Ecto neural progenitor cell (in vitro differentiated cells): ENCODE measurements around the gene YY1.
"Not testable (repeated sequence)": the region's sequence is repeated elsewhere in the genome, so short reads cannot be mapped to it uniquely, and the experiment has no call there.

ENCODE experiments used
- DNase-seq: peaks from one replicate; pipeline ENCODE4 v3.0.0-alpha.2; 2018; ENCODE audit warnings: low spot score

The YY1 gene

DNA sequence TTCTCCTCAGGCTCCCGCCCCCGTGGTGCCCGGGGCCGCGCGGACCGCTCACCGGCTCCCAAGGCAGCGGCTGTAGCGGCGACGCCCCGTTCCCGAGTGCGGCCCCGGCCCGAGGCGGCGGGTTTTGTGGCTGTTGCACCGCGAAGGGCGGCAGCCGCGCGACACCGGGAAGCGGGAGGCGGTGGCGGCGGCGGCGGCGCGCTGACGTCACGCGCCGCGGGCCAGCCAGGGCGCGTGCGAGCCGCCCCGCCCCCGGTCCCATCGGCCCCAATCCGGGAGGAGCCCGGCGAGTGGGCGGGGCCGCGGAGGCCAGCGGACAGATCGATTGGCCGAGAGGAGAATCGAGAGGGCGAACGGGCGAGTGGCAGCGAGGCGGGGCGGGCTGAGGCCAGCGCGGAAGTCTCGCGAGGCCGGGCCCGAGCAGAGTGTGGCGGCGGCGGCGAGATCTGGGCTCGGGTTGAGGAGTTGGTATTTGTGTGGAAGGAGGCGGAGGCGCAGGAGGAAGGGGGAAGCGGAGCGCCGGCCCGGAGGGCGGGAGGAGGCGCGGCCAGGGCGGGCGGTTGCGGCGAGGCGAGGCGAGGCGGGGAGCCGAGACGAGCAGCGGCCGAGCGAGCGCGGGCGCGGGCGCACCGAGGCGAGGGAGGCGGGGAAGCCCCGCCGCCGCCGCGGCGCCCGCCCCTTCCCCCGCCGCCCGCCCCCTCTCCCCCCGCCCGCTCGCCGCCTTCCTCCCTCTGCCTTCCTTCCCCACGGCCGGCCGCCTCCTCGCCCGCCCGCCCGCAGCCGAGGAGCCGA, at the start of gene YY1:
Gene YY1 (plus strand): TSS at position 726 of the 792 bp plus-strand sequence. CDS start 101 bp downstream, outside the sequence.
- DNase-seq, result peak; percentile 99

DNA sequence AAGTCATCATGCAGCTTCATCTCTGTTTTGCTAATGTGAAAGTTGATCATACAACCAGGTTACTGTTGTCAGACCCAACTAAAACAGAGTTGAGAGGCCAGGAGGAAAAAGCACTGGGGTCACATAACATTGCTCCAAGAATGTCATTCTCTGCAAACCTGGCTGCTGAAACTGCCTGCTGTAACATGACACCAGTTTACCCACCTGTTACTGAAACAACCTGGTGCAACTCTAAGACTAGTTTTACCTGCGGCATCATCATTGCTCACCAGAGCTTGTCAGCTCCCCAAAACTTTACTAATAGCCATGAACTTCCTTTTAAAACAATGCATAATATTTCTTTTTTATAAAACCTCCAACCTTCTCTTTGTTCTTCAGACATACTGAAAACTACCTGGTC, 48.8 kb upstream of the YY1 start:
- no peak for DNase-seq

DNA sequence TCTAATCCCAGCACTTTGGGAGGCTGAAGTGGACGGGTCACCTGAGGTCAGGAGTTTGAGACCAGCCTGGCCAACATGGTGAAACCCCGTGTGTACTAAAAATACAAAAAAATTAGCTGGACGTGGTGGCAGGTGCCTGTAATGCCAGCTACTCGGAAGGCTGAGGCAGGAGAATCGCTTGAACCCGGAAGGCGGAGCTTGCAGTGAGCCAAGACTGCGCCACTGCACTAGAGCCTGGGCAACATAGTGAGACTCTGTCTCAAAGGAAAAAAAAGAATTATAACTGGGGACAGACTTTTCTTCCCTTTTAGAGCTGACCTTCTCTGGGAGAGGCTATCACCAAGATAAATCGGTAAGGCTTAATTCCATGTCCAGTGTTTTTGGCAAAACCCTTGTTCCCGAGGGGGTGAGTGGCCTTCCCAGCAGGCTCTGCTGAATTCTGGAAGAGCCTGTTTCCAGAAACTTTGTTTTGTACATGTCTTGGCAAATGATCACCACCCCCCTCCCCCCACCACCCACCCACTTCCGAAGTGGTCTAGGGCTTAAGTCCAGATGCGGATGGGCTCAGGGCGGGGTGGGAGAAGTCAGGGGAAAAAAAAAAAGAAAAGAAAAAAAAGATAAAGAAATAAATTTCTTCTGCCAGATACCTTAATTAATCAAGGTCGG, 47.2 kb upstream of the YY1 start:
- no peak for DNase-seq

DNA sequence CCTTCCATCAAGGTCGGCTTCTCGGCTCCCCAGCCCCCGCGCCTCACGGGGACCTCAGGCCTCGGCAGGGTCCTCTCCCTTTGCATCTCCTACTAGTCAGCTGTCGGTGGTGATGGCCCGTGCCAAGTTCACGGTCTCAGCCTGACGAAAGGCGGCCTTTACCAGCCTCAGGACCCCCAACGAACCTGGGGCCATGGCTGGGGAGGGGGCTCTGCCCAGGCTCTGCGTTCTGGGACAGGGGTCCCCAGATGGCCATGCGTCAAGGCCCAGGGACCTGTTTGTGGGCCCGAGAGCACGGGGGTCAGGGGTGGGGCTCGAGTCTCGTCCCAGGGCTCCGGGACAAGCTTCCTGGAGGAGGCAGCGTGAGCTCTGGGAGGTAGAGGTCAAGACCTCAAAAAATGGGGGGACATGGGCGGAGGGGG, 46.7 kb upstream of the YY1 start:
- DNase-seq, result no peak

DNA sequence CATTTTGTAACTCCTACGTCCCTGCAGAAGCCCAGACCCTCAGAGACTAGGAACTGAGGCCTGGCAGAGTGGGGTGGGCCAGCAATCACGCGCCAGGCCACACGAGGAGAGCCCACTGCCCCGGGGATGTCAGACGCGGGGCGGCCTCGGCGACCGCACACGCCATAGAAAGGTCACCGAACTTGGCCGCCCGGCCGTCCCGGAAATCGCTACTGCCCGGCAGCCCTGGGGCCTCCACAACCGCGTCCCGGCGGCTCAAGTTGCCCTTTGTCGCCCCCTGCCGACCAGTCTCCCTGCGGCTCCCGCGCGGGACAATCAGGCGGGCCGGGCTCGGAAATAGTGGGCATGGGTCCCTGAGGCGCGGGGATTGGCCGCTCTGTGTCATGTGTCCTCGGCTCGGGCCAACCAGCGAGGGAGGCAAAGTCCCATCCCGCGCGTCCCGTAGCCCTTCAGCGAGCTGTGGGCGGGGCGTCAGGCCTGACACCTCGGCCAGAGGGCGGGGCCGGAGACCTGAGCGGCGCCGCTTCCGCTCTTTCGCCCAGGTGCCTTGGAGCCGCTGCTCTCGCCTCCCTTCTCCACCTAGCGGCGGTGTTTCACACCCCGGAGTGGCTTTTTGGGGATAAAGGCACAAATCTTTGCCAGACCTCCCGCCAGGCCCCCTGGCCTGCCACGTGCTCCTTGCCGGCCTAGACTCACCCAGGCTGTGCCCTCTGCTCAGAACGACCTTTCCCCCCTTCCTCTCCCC, 46.1 kb upstream of the YY1 start:
- peak; percentile 100 for DNase-seq

DNA sequence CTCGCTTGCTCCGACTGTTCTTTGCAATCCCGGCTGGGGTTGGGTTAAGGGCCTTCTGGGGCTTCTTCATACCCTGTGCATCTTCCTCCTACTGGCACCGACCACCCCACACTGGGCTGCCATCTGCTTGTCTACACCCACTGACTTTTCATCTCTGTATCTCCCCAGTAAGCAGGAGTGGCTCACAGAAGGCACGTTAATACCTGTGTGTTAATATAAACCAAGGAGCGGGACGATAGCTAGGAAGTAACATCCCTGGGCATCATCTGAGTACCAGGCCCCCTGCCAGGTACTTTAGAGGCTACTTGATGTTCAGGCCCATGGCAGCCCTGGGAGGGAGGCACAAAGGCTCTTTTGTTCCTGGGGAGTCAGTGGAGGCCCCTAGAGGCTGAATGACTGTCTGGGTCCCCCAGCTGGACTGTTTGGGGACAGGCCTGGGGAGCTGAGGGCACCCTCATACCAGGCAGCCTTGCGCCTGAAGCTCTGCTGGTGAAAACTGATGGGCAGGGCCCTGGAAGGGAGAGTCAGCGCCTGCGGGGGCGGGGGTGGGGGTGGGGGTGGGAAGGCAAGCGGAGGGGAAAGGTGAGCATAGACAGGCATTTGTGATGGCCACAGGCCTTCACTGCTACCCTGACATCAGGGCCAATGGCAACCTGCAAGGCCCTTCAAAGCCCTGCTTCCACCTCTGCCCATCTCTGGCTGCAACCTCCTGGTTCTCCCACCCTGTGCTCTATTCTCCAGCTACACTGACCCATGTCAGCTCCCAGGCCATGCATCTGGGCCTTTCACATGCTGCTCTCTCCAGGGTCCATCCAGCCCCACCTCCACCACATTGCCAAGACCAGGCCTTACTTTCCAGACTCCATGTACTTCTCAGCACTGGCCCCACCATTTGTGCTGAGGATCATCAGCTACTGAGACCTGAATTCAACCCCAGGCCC, 45.3 kb upstream of the YY1 start:
- DNase-seq, result no peak

DNA sequence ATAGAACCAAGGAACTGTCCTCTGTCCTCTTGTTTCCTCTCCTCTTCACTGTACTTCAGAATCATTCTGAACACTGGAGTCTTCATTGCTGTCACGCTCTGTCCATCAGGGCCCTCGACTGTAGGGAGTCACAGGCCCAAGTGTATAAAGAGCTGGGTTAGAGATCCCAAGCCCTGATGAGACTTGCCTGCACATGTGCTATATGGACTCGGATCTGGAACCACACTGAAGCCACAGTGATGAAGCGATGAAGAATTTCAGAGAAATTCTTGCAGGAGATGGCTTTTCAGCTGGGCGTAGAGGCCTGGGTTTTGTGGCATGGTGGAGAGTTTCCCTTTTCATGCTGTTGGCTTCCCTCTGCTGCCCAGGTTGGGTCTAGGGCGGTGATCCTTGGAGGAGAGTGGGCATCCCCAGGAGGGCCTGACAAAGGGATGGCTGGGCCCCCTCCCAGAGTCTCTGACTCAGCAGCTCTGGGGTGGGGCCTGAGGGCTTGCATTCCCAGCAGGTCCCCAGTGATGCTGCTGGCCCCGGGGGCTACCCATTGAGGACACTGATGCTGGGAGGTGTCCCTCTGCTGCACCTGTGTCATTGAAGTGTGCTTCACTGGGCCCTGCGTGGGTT, 39.6 kb upstream of the YY1 start:
- no peak for DNase-seq

DNA sequence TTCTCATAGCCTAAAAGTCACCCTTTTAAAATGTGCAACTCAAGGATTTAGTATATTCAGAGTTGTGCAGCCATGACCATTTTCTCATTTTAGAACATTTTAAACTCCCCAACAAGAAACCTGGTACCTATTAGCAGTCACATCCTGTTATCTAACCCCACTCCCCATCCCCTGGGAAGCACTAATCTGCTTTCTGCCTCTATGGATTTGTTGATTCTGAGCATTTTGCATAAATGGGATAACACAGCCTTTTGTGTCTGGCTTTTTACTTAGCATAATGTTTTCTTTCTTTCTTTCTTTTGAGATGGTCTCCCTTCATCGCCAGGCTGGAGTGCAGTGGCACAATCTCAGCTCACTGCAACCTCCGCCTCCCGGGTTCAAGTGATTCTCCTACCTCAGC, 38.6 kb upstream of the YY1 start:
- no peak for DNase-seq

DNA sequence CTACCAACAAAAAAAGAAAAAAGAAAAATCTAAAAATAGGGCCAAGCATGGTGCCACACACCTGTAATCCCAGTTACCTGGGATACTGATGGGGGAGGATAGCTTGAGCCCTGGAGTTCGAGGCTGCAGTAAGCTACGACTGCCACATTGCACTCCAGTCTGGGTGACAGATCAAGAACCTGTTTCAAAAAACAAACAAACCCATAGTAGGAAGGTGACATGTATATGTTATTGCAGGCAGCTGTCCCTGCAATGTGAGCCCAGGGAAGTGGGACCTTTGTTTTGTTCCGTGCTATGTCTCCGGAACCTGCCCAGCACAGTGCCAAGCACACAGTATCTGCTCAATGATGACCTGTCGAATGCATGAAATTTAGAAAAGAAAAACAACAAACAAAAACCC, 37.2 kb upstream of the YY1 start:
- no peak for DNase-seq

DNA sequence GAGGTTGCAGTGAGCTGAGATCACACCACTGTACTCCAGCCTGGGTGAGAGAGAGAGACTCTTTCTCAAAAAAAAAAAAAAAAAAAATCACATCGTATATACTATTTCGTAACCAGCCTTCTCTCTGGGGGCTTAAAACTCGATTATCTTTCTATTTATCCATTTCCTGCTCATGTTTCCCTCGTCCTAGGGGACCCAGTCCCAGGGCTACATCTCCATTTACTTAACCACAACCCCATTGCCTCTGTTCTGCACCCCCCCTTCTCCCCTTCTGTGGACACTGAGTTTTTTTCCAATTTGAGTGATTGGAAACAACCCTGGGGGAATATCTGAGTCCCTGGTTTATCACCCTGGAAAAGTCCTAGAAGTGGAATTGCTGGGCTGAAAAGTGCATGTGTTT, 36.2 kb upstream of the YY1 start:
- no peak for DNase-seq

DNA sequence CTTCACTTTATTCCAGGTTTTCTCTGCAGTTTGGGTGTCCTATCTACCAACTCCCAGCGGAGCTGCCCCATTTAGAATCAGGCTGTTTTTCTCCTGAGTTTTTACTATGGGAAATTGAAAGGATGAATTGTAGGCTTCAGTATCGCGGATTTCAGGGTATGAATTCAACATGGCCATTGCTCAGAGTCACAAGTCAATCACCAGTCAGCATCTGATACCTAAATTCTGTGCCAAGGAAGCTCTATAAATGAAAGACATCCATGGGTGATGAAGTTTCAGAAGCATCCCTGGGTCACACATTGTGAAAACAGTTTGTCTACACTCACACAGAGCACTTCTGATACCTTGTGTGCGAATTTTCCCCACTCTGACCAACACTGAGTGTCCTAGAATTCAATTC, 35.8 kb upstream of the YY1 start:
- no peak for DNase-seq

DNA sequence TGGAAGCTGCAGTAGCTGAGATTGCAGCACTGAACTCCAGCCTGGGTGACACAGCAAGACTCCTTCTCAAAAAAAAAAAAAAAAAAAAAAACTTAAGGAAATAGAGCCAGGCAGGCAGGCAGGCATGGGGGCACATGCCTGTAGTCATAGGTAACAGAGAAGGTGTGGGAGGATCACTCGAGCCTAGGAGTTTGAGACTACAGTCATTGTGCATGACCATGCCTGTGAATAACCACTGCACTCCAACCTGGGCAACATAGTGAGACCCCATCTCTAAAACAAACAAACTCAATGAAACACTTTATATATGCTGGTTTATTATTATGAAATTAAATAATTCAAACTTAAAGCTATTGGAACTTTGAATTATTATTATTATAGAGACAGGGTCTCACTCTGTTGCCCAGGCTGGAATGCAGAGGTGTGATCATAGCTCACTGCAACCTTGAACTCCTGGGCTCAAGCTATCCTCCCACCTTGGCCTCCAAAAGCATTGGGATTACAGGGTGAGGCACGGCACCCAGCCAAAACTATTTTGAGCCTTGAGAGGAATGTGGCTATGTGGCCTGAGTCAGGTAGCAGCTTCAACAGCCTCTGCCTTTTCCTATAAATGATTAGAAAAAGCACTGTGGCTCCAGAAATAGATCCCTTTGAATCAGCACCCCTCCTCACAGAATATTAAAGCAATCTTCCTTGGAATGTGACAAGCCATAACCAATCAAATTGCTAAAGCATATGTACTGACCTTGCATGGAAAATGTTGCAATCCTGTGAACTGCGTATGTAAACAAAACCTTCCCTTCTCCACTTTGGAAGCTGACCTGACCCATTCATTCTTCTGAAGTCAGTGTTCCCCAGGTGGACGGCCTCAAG, 34.7 kb upstream of the YY1 start:
- DNase-seq, result no peak

DNA sequence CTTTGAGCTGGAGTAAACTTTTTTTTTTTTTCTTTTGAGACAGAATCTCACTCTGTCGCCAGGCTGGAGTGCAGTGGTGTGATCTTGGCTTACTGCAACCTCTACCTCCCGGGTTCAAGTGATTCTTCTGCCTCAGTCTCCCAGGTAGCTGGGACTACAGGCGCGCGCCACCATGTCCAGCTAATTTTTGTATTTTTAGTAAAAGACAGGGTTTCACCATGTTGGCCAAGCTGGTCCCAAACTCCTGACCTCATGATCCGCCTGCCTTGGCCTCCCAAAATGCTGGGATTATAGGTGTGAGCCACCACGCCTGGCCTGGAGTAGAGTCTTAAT, 34.1 kb upstream of the YY1 start:
- DNase-seq, result not testable (repeated sequence)

DNA sequence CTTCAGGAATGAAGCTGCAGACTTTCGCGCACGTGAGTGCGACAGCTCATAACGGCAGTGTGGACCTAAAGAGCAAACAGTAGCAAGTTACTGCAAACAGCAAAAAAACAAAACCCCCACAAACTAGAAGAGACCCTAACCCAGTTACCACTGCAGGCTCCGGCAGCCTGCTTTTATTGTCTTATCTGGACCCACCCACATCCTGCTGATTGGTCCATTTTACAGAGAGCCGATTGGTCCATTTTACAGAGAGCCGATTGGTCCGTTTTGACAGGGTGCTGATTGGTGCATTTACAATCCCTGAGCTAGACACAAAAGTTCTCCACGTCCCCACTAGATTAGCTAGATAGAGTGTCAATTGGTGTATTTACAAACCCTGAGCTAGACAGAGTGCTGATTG, 31.4 kb upstream of the YY1 start:
- DNase-seq, result not testable (repeated sequence)

DNA sequence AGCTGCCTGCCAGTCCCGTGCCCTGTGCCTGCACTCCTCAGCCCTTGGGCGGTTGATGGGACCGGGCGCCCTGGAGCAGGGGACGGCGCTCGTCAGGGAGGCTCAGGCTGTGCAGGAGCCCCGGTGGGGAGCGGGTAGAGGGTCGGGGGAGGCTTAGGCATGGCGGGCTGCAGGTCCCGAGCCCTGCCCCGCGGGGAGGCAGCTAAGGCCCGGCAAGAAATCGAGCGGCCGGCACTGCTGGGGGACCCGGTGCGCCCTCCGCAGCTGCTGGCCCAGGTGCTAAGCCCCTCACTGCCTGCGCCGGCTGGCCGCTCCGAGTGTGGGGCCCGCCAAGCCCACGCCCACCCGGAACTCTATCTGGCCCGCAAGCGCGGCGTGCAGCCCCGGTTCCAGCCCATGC, 30.8 kb upstream of the YY1 start:
- DNase-seq, result not testable (repeated sequence)

DNA sequence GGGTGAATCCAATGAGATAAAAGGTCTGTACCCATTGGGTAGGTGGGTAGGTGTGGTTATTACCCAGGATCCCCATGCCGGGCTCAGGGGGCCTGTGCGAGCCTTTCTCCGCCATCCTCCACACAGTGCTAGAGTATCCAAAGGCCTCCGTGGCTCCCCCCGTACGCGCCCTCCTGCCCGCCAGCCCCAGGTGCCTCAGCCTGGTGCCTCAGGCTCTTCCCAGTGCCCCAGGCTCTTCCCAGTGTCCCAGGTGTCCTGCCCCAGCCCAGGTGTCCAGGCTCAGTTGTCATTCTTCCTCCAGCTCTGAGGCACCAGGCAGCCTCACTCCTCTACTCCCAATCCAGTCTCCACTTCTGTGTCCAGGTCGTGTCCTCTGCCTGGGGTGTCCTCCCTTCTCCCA, 27.6 kb upstream of the YY1 start:
- DNase-seq, result no peak

DNA sequence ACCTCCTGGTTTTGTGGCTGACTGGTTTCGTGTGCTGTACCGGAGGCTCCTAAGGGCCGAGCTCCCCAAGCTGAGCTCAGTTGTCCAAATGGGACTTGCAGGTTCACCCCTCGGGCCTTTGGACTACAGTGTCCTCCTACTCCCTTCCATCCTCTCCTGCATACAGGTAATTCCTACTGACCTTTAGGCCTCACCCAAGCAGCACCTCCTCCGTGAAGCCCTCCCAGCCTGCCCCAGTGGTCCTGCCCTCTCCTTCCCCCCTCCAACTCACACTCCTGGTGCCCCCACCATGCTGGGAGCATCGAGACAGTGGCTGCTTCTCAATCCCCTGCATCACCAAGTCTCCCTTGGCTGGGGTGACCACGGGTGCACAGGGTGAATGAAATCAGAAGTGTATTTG, 27.1 kb upstream of the YY1 start:
- DNase-seq, result no peak

DNA sequence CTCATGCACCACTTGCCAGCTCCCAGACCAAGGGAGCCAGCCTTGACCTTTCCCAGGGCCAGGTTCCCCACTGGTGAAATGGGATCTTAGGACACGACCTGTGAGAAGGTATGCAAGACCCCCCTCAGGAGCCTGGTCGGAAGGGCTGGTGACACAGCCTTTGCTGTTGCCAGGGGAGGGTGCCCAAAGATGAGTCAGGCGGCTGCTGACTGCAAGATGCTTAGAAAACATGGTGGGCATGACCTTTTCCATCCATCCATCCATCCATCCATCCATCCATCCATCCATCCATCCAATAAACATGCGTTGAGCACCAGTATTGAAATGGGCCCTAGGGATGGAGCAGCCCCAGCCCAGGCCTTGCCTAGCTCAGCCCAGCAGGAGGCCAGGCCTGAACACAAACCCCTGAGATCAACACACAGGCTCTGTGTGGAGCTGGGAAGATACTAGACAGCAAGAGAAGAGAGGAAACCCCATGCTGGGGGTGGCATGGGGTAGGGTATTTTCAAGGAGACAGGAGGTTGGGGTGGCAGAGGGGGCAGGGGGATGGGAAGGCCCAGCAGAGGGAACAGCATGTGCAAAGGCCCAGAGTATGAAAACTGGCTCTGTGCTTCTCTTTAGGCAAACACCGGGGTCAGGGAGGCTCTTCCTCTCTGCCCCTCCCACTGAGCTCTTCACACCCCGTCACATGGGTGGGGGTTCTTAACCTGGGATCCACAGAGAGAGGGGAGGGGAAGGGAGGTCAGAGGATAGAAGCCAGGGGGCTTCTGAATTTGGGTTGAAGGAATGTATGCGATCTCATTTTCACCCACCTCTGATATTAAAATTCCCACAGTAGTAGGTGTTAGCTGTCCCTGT, 26.2 kb upstream of the YY1 start:
- no peak for DNase-seq

DNA sequence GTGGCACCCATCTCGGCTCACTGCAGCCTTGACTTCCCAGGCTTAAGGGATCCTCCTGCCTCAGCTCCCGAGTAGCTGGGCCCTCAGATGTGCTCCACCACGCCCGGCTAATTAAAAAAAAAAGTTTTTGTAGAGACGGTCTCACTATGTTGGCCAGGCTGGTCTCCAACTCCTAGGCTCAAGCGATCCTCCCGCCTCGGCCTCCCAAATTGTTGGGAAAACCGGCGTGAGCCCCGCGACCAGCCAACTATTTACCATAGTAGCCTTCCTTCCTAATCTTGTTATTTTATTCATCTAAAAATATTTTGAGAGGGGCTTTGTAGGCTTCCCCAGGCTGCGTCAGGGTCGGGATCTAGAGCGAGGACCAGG, 25.4 kb upstream of the YY1 start:
- no peak for DNase-seq
